ENCODE data around the gene SOS2.

Gene SOS2

DNA sequence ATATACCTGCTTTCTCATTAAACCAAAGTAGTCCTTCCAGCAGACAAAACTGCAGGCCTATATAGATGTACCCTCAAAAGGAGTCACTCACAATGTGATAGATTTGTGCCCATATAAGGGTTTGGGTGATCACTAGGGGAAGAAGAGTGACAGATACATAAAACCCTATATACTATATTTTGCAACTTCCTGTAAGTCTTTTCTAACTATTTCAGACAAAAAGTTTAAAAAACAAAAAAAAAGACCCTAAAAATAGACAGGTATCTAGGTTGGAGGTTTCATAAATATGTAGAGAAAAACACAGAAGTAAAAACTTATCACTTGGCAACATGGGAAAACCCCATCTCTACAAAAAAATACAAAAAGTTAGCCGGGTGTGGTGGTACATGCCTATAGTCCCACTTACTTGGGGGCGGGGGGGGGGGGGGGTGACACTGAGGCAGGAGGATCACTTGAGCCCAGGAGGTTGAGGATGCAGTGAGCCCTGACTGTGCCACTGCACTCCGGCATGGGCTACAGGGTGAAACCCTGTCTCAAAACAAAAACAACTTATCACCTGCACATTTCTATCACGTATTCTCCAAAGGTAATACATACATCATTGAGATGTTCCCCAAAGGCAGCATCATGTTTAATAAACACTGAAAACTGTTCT, 117.9 kb downstream of the SOS2 start:
- no peak for DNase-seq

DNA sequence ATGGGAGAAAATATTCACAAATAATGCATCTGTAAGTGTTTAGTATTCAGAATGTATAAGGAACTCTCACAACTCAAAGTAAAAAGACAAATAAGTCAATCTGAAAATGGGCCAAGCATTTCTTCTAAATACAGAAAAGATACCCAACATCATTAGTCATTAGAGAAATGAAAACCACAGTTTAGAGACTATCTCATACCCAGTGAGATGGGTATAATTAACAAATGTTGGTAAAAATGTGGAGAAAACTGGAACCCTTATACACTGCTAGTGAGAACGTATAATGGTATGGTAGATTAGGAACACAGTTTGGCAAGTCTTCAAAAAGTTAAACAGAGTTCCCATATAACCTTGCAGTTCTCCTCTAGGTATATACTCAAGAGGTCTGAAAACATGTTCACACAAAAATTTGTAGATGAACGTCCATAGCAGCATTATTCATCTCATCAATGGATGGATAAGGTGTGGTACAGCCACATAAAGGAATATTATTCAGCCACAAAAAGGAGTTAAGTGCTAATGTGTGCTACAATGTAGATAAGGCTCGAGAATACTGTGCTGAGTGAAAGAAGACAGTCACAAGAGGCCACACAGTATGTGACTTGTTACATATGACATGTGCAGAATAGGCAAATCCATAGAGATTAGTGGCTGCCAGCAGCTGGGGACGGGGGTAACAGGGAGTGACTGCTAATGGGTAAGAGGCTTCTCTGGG, 120.9 kb downstream of the SOS2 start:
- DNase-seq: no peak

DNA sequence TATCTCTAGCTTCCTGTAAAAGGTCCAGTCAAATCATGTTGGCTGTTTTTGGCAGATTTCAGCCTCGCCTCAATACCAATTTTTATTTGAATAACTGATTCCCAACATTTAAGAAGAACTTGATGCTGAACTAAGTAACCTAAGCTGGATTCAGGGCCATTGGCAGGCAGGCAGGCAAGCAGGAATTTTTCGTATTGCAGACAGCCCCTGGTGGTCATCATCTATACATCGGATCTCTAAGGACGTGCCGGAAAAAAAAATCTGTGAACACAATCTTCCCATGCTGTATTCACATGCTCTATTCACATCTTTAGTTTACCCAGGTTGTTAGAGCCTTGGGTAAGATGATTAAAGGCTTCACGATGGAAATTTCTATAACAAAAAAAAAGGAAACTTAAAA, 122.0 kb downstream of the SOS2 start:
- DNase-seq: no peak

DNA sequence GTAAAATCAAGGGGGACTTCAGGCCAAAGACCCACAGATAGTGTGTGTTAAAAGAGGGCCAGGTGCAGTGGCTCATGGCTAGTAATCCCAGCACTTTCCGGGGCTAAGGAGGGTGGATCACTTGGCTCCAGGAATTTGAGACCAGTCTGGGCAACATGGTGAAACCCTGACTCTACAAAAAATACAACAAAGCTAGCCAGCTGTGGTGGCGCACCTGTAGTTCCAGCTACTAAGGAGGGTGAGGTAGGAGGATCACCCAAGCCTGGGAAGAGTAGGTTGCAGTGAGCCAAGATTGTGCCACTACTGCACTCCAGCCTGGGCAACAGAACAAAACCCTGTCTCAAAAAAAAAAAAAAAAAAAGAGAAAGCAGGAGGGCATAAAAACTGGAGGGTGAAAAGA, 123.5 kb downstream of the SOS2 start:
- no peak for DNase-seq

DNA sequence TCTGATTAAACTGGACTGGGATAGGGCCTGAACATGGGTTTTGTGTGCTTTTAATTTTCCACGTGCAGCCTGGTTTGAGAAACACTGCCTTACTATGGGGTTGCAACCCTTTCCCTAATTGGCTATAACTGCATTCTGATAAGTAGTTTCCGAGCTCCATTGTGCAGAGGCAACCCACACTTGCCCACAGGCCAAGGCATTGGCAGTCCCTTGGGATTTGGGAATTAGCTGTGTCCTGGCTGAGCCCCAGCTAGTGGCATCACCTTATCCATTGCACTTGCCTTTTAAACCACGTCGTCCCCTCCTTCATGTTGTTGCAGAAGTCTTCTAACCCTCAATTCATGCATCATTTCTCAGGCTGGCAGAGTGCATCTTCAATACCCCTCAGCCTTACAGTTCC, 125.2 kb downstream of the SOS2 start:
- no peak for DNase-seq

DNA sequence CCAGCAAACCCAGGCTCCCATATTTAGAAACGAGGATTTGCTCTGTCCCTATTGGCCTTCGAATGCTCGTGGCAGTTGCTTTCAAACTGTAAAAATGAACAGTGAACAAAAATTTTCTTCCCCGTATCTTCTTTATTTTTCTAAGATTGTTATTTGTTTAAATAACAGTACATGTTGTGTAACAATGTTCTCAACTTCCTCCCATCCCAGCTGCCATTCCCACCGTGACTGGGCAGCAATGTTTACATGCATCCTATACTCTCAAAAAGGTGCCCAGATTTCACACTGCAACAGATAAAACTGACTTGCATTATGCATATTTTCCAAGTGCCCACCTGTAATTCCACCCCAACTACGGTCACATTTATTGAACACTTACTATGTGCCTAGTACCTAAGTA, 127.8 kb downstream of the SOS2 start:
- no peak for DNase-seq

DNA sequence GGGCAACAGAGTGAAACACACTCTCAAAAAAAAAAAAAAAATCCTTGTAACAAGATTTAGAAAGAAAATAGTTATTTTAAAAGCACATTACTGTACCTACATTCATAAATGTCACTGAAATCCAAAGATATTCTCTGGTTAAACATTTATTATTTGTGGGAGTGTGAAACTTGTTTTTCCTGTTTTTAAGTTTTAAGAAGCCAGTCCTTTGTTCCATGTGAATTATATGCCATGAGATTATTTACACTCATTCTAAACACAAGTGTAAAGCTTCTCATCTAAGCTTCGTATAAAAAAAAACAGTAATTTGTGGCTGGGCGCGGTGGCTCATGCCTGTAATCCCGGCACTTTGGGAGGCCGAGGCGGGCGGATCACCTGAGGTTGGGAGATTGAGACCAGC, 130.0 kb downstream of the SOS2 start:
- DNase-seq: no peak

DNA sequence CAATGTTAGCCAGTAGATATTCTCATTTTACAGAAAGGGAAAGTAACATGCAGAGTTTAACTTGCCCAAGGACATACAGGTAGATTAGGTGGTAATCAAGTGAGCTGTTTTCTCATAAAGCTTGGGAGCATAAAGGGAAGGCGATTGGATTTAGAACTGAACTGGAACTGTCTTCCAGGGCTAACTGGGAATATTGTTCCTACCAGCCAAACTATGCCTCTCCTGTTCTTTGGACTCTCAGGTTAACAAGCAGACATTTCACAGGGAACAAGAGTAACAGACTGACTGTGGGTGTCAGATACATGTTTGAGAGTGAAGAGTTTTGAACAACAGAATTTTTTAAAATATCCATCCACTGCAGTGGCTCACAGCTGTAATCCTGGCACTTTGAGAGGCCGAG, 130.6 kb downstream of the SOS2 start:
- no peak for DNase-seq

DNA sequence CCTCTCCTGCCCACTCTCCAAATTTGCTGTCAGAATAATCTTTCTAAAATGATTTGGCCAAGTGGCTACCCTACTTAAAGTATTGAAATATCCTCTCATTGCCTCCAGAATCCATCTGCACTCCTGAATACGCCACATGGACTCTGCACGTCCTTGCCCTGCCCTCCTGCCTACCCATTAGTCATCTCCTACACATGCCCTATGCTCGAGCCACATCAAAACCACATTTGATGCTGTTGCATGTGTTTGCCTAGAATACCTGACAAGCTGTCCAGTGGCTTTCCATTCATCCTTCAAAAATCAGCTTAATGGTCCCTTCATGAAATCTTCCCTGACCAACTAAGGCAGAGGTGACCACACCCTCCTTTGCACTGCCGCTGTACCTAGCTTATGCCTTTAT, 132.0 kb downstream of the SOS2 start:
- DNase-seq: no peak

DNA sequence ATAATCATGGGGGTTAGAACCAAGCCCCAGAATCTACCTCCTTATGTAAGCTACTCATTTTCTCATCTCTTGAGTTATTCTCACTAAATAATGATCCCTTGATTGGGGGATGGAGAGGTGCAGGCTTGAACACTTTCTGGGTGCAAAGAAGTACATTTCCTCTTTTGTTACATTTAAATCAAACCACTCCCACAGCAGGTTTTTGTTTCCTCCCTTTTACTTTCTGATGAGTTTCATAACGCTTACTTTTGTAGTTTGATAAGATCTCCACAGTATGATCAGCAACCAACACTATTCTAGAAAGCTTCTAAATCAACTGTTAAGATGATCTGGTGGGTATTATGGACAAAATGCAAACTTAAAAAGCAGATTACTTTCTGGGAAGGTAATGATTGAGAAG, 135.5 kb downstream of the SOS2 start:
- no peak for DNase-seq

DNA sequence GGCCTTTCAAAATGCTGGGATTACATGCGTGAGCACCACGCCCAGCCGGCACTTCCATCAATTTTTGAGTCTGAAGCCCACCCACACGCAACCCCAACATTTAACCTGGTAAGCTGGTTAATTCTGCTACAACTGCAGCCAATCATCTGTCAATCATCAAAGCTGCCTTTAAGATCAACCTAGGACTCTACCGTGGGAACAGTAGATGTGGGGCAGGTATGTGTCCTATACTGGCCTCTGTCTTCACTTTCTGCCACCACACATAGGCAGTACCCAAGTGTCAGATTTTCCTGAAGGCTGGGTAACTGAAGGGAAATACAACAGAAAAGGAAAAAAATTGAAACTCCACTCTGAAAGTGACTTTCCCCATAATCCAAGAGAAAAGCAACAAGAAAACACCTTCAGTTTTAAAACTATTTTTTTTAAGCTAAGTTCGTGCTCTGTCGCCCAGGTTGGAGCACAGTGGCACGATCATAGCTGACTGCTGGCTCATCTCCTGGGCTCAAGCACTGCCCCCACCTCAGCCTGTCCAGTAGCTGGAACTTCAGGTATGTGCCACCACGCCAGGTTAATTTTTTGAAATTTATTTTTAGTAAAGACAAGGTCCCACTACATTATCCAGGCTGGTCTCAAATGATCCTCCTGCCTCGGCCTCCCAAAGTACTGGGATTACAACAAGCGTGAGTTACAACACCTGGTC, 137.2 kb downstream of the SOS2 start:
- no peak for DNase-seq

DNA sequence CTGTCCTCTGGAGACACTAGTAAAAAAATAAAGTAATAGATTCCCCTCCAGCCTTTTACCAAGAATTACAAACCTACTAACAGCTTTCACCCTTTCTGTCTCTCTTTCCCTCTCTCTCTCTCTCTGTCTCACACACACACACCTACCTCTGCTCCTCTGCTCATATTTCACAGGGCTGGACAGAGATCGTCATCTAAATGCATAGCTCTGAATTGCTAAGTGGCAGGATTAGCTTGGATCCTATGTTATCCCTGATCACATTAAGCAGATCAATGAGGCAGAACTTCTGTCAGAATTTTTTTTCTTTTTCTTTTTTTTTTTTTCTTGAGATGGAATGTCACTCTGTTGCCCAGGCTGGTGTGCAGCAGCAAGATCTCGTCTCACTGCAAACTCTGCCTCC, 137.9 kb downstream of the SOS2 start:
- no peak for DNase-seq

DNA sequence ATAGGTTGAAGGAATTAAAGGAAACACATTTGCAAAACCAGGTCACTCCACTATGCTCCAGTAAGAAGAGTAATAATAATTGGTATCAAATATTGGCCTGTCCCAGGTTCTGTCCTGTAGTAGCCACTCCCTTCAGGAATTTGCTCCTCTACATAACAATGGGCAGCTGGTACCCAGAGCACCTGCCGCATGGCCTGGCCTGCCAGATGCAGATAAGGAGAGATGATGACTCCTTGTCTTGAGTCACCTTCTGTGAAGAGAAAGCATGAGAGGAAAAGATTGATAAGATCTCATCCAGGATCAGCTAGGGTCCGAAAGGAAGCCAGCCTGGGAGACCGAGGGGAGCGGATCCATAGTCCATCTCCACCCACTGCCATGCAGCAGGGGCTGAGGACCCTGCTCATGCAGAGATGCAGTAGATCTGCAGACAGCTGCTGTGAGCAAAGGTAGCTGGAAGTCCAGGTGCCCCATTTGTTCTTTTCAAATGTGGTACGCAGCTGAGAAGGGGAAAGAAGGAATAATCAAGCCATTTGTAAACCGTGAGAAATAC, 139.3 kb downstream of the SOS2 start:
- DNase-seq: no peak

DNA sequence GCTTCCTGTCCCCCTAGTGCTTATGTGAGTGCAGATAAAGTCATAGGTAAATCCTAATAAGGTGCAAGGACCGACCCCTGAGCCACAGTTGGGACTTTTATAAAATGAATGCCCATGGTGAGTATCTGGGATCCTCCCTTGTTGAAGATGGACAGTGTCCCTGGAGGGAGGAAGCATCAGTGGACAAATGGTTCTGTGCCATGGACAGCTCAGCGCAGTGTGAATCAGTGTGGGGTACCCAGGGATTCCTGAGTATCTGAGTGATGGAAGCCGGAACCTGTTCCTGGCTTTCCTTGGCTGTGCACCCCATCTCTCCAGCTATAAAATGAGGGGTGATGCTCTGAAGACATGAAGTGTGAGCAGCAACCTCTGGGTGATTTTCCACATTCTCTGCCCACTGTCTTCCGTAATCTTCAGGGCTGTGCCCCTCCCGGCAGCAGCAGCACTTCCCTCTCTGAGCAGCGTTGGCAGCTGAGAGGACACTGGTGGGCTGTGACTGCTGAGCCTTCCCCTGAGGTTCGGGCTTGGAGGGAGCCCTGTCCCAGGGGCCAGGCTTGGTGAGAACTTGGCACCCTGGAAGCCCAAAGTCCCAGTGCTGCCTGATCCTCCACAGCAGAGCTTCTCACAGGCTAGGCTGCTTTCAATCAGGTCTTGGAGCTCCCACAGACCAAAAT, 140.0 kb downstream of the SOS2 start:
- peak; percentile 52 to 67 for DNase-seq

DNA sequence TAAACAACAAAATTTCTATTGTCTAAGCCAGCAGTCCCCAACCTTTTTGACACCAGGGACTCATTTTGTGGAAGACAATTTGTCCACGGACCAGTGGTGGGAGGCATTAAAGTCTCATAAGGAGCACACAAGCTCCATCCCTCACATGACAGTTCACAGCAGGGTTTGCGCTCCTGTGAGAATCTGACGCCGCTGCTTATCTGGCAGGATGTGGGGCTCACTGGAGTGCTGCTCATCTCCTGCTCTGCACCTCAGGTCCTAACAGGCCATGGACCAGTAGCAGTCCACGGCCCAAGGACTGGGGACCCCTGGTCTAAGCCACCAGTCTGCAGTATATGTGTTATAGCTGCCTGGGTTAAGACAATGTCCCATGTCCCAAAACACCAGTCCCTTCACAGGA, 142.2 kb downstream of the SOS2 start:
- DNase-seq: no peak

DNA sequence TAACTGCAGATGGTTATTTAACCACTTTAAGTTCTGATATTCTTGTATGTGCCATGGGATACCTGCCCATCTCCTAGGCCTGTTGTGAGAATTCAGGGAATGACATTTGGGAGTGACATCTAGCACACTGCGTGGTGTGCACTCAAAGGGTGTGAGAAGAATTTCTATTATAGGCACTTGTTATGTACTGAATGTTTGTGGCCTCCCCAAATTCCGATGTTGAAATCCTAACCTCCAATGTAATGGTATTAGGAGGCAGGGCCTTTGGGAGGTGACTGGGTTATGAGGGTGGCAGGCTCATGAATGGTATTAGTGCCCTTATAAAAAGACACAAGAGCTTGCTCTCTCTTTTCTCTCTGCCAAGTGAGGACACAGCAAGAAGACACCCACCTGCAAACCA, 142.6 kb downstream of the SOS2 start:
- no peak for DNase-seq

DNA sequence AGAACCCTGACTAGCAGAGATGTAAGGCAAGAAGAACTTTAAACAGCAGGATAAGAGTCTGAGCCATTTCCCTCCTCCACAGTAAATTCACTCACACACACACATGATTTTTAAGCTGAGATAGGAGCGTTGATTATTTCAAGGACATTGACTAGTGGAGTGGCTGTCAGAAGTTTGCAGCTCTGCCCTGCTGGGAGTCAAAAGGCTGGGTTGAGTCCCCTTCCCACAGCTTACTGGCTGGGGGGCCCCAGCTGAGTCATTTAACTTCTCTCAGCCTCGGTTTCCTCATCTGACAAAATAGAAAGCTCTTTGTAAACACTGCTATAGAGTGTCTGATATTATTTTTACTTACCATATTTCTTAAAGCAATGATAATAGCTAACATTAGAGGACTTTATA, 143.3 kb downstream of the SOS2 start:
- DNase-seq: no peak

DNA sequence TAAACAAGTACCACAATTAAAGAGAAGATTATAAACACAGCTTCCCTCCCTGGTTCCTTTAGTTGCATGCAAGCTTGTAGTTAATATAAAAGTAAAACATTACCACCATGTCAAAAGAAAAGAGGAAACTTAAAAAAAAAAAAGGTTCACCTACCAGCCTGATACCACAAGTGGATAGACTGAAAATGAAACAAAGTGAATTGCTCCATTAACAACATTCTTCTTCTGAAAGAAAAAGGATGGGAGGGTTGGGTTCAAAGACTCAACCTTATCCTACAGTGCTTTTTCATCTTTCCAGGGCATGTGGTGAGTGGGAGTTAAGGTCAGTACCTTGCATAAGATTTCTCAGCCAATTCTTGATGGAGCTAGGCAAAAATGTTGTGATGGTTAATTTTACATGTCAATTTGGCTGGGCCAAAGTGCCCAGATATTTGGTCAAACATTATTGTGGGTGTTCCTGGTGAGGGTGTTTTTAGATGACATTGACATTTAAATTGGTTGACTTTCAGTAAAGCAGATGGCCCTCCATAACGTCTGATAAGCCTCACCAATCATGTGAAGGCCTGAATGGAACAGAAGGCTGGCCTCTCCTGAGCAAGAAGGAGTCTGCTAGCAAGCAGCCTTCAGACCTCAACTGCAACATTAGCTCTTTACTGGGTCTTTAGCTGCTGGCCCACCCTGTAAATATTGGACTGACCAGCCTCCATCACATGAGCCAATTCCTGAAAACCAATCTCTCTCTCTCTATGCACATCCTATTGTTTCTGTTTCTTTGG, 143.8 kb downstream of the SOS2 start:
- DNase-seq: no peak

DNA sequence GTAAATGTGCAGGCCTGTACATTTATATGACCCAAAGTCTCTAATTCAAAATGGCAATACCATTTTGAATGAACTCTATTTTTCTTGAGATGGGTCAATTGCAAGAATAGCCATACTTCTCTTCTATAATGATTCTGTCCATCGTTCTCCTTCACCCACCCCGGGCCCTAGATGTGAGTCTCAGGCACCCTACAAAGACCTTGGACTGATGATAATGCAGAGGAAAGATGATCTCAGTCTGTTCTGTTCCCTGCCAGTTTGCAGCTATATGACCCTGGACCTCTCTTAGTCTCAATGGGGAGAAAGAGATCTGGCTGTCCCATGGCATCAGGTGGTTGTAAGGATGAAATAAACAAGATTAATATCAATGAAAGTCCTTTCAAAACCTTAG, 145.1 kb downstream of the SOS2 start:
- DNase-seq: no peak

DNA sequence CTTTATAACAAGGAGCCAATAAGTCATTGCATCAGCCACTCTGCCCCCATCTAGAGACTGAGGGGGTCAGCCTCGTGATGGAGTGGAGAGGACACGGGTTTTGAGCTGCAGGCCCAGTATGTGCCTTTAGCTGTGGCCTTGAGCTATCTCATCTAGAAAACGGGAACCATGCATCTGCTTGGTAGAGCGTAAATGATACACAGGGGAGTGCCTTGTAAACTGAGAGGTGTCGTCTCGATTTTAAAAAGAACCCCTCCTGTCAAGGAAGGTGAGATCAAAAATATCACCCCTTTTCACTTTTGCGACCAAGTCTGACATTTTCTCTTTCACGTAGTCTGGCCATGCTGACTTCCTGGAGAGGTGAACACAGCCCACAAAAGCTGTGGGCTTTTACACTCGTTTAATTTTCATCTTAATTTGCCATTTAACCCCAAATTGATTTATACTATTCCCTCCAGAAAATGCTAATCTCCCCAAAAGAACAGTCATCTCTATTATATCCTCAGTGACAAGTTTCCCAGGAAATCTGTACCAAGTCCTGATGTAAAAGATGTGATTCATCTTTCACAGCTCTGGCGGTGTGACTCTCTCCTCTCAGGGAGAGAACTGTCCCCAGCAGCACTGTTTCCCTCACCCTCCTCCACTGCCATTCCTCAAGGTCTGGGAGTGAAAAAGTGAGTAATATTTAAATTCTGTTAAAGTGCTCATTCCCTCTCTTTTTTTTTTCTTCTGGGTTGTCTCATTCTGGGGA, 145.6 kb downstream of the SOS2 start:
- DNase-seq: peak in 1 of 2 donors; percentile 50

DNA sequence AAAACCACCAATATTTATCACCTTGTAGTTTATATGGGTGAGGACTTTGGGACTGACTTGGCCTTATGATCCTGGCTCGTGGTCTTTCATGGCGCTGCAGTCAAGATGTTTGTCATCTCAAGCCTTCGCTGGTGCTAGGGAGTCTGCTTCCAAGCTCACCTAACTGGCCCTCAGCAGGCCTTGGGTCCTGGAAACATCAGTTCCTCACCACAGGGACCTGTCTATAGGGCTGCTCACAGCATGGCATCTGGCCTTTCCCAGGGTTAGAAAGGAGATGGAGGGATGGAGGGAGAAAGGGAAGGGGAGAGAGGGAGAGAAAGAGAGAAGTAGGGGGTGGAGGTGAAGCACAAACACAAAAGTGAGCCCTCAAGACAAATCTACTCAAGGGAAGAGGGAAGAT, 146.7 kb downstream of the SOS2 start:
- no peak for DNase-seq

Data from inflammatory macrophage treated with lipopolysaccharide for 1 hour (primary cell).